ENCODE results near the gene NOL4L. TPM values are rescaled to one million over a fixed set of nuclear protein-coding genes. Genes with fewer than 3 reads are reported as not detected.

NOL4L gene
- total and polyA plus RNA-seq, 2 donors (not counting 3 experiments of a cell fraction or from before 2014, with no cell fraction given), result 55.2 to 79.6 TPM

GRCh38 chr20:32619586-32619985 lies 34.5 kb upstream of the NOL4L start:
- intact Hi-C loops (cut with micrococcal nuclease), result no loop called here
- TF ChIP-seq MYC (IDR thresholded peaks at IDR 0.05; ENCODE audit: low read depth, low read length), result no peak
- TF ChIP-seq POLR2AphosphoS5 (IDR thresholded peaks at IDR 0.05; ENCODE audit: insufficient read depth, low read depth, low read length), result no peak
- no peak for TF ChIP-seq GATA2 (IDR thresholded peaks at IDR 0.05; ENCODE audit: insufficient read depth, insufficient read length, low read depth, low read length)
- no peak for TF ChIP-seq MAX (IDR thresholded peaks at IDR 0.05; ENCODE audit: insufficient read depth, insufficient read length)
- no peak for TF ChIP-seq POLR2A (IDR thresholded peaks at IDR 0.05; ENCODE audit: low read depth, low read length)
- TF ChIP-seq FOS (IDR thresholded peaks at IDR 0.05; ENCODE audit: borderline replicate concordance, insufficient read depth, low read length), result no peak
- no peak for TF ChIP-seq EZH2 (IDR thresholded peaks at IDR 0.05; ENCODE audit: borderline replicate concordance, low read depth, low read length, severe bottlenecking)
- TF ChIP-seq, protein P1, sequence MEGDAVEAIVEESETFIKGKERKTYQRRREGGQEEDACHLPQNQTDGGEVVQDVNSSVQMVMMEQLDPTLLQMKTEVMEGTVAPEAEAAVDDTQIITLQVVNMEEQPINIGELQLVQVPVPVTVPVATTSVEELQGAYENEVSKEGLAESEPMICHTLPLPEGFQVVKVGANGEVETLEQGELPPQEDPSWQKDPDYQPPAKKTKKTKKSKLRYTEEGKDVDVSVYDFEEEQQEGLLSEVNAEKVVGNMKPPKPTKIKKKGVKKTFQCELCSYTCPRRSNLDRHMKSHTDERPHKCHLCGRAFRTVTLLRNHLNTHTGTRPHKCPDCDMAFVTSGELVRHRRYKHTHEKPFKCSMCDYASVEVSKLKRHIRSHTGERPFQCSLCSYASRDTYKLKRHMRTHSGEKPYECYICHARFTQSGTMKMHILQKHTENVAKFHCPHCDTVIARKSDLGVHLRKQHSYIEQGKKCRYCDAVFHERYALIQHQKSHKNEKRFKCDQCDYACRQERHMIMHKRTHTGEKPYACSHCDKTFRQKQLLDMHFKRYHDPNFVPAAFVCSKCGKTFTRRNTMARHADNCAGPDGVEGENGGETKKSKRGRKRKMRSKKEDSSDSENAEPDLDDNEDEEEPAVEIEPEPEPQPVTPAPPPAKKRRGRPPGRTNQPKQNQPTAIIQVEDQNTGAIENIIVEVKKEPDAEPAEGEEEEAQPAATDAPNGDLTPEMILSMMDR (IDR thresholded peaks at IDR 0.05; ENCODE audit: extremely low read depth in 1 of 2, insufficient read depth in 1 of 2, low read depth in 1 of 2, low read length in 2 of 2), result no peak
- no peak for TF ChIP-seq JUN (IDR thresholded peaks at IDR 0.05; ENCODE audit: borderline replicate concordance, insufficient read depth, insufficient read length, low read depth)
- no peaks in the 10 kb centered on the region for H3K9me3 ChIP-seq (replicated peaks; ENCODE audit: control insufficient read depth, insufficient read depth, low read length)
- no peaks in the 10 kb centered on the region for H3K36me3 ChIP-seq (ENCODE audit: control insufficient read depth in 2 of 2, extremely low read depth in 1 of 2, insufficient read depth in 2 of 2, low read length in 2 of 2)
- FAIRE-seq (no peak), DNase-seq (ENCODE audit: low read depth, low spot score) (no peak)
- ChIA-PET POLR2A (no interaction called here), CTCF (interaction anchor here (0.6 to 1.8 kb wide), 4 partner anchors 8 to 841 kb away, joined by 3 to 6 read pairs (median 6); no protein-coding TSS in a partner anchor)
- no peaks in the 10 kb centered on the region for H3K27me3 ChIP-seq (ENCODE audit: control insufficient read depth in 2 of 2, insufficient read depth in 2 of 2, low read length in 2 of 2)
- H4K20me1 ChIP-seq (replicated peaks; ENCODE audit: control insufficient read depth, extremely low read depth, insufficient read depth, low read length), result no peaks in the 10 kb centered on the region
- H3K27ac ChIP-seq (ENCODE audit: insufficient read depth, low read depth, low read length), result no peak overlapping the region
- no peak overlapping the region for H3K4me3 ChIP-seq (replicated peaks in 1 of 3; ENCODE audit: insufficient read depth in 1 of 3, low read depth in 1 of 3, low read length in 3 of 3)
- no peak overlapping the region for H2AFZ ChIP-seq (ENCODE audit: low read depth, low read length)
- no peak overlapping the region for H3K9ac ChIP-seq (replicated peaks; ENCODE audit: extremely low read depth, insufficient read depth, low read length)
- no peaks in the 10 kb centered on the region for H3K79me2 ChIP-seq (ENCODE audit: control insufficient read depth, insufficient read depth, low read length)
- dilution Hi-C loops (cut with MboI; ENCODE audit: extremely low pct_ligation_motif_present, low sequenced_read_pairs), result no loop called here
- H3K9me1 ChIP-seq (replicated peaks; ENCODE audit: control insufficient read depth, extremely low read depth, insufficient read depth, low read length), result no peaks in the 10 kb centered on the region
- BruUV-seq (replicated peaks), result no TSS peak
- H3K4me2 ChIP-seq (ENCODE audit: insufficient read depth, low read length), result no peak overlapping the region
- H3K4me1 ChIP-seq (ENCODE audit: control insufficient read depth, extremely low read depth, insufficient read depth, low read length), result no peaks in the 10 kb centered on the region

Measured in endothelial cell of umbilical vein (primary cell).